Heart right ventricle (tissue), 12 donors: Measurements from ENCODE around the gene TMEM240. TPM values are rescaled to one million over a fixed set of nuclear protein-coding genes. Genes with fewer than 3 reads are reported as not detected.

Experiments
- polyA plus RNA-seq, 2 donors: library from polyadenylated mRNA; stranded (reverse); fragments of 200-250 nt; gene quantifications; one replicate each; pipeline ENCODE4 v1.2.3, GENCODE V29; 2013
- total RNA-seq, 10 donors: library from RNA; stranded (reverse); fragmentation: NEBNext Ultra II Directional in 3 of 10; extraction: Animal tissue kit (Norgen Biotek cat#: 25700) in 3 of 10; gene quantifications; one replicate each; pipeline versions ENCODE4 v1.2.1 to v1.2.4, GENCODE V29; 2021 to 2023
- donor health status: ischemic (EF 13 %, LVEDD 7.1; RV severe dilation, severe dysfunction).
- donor health status: healthy with polysubstance abuse.
- donor health status: DM: no; HTN: yes; CAD: no.
- donor health status: DM: no; HTN: no; CAD: no.
- donor health status: ischemic (EF 25% LVEDD 6.9; RV normal size, moderate dysfunction).
- donor health status: ischemic (EF 25% LVEDD 5.7; RV mildly dilated, moderate dysfunction).
- donor health status: healthy.
- donor health status: nonischemic (EF 11% LVEDD 7.7; RV severe dilation, severe dysfunction).
- donor health status: DM: yes; HTN: yes; CAD: no.
- donor health status: PGD.
- donor health status: ischemic (EF 29% LVEDD 5.4; RV normal size, mild dysfunction).
- donor health status: nonischemic (EF 23%, LVEDD 6.1; RV moderate dilation, normal function).

Gene TMEM240
- total and polyA plus RNA-seq, 12 donors = 3.2 to 12.1 (median 3.7) TPM

Other genes starting within 250 kb of the TMEM240 start
- gene ACAP3, start 232.7 kb downstream of the TMEM240 start, total RNA-seq = 10 to 100 TPM; 24.1 to 60.0 (median 30.4) TPM
- gene ACAP3, start 232.7 kb downstream of the TMEM240 start, polyA plus RNA-seq = 100 to 1,000 TPM in 1 of 2 donors, 10 to 100 TPM in 1; 22.2 to 152 TPM
- gene PUSL1, start 232.0 kb downstream of the TMEM240 start, total RNA-seq = 10 to 100 TPM in 3 of 10 donors, 1 to 10 TPM in 7; 5.6 to 11.9 (median 8.2) TPM
- 10 to 100 TPM; 16.0 to 17.8 TPM for gene PUSL1, start 232.0 kb downstream of the TMEM240 start, polyA plus RNA-seq
- 10 to 100 TPM; 44.7 to 91.7 (median 56.6) TPM for gene INTS11, start 216.0 kb downstream of the TMEM240 start, total RNA-seq
- 100 to 1,000 TPM in 1 of 2 donors, 10 to 100 TPM in 1; 92.6 to 269 TPM for gene INTS11, start 216.0 kb downstream of the TMEM240 start, polyA plus RNA-seq
- 100 to 1,000 TPM in 1 of 10 donors, 10 to 100 TPM in 9; 49.4 to 126 (median 65.4) TPM for gene CPTP, start 215.8 kb downstream of the TMEM240 start, total RNA-seq
- gene CPTP, start 215.8 kb downstream of the TMEM240 start, polyA plus RNA-seq = 100 to 1,000 TPM in 1 of 2 donors, 10 to 100 TPM in 1; 55.3 to 222 TPM
- gene TAS1R3, start 209.3 kb downstream of the TMEM240 start, total RNA-seq = under 1 TPM; 0.16 to 0.87 (median 0.35) TPM
- gene TAS1R3, start 209.3 kb downstream of the TMEM240 start, polyA plus RNA-seq = 1 to 10 TPM in 1 of 2 donors, under 1 TPM in 1; 0.39 to 3.1 TPM
- gene DVL1, start 191.2 kb downstream of the TMEM240 start, total RNA-seq = 100 to 1,000 TPM in 3 of 10 donors, 10 to 100 TPM in 7; 64.7 to 153 (median 78.0) TPM
- 100 to 1,000 TPM in 1 of 2 donors, 10 to 100 TPM in 1; 75.4 to 153 TPM for gene DVL1, start 191.2 kb downstream of the TMEM240 start, polyA plus RNA-seq
- gene MXRA8, start 182.1 kb downstream of the TMEM240 start, total RNA-seq = 10 to 100 TPM in 9 of 10 donors, 1 to 10 TPM in 1; 7.2 to 23.3 (median 14.6) TPM
- 10 to 100 TPM; 28.7 to 35.6 TPM for gene MXRA8, start 182.1 kb downstream of the TMEM240 start, polyA plus RNA-seq
- gene AURKAIP1, start 165.4 kb downstream of the TMEM240 start, total RNA-seq = 100 to 1,000 TPM; 176 to 251 (median 193) TPM
- 100 to 1,000 TPM; 376 to 528 TPM for gene AURKAIP1, start 165.4 kb downstream of the TMEM240 start, polyA plus RNA-seq
- 10 to 100 TPM; 38.5 to 77.5 (median 47.7) TPM for gene CCNL2, start 141.3 kb downstream of the TMEM240 start, total RNA-seq
- gene CCNL2, start 141.3 kb downstream of the TMEM240 start, polyA plus RNA-seq = 100 to 1,000 TPM in 1 of 2 donors, 10 to 100 TPM in 1; 57.3 to 243 TPM
- gene MRPL20, start 133.3 kb downstream of the TMEM240 start, total RNA-seq = 100 to 1,000 TPM; 116 to 162 (median 132) TPM
- 100 to 1,000 TPM; 124 to 224 TPM for gene MRPL20, start 133.3 kb downstream of the TMEM240 start, polyA plus RNA-seq
- gene ANKRD65, start 119.3 kb downstream of the TMEM240 start, total RNA-seq = 1 to 10 TPM in 7 of 10 donors, under 1 TPM in 3; 0.37 to 2.5 (median 1.8) TPM
- gene ANKRD65, start 119.3 kb downstream of the TMEM240 start, polyA plus RNA-seq = 1 to 10 TPM; 1.2 to 3.1 TPM
- gene VWA1, start 104.9 kb downstream of the TMEM240 start, total RNA-seq = 10 to 100 TPM; 10.8 to 52.8 (median 14.1) TPM
- 10 to 100 TPM; 13.9 to 27.5 TPM for gene VWA1, start 104.9 kb downstream of the TMEM240 start, polyA plus RNA-seq
- 1 to 10 TPM in 5 of 10 donors, under 1 TPM in 5; 0.11 to 2.2 (median 1.2) TPM for gene ATAD3C, start 90.9 kb downstream of the TMEM240 start, total RNA-seq
- gene ATAD3C, start 90.9 kb downstream of the TMEM240 start, polyA plus RNA-seq = under 1 TPM; 0.49 to 0.66 TPM
- 1 to 10 TPM; 5.3 to 9.9 (median 6.6) TPM for gene ATAD3B, start 68.9 kb downstream of the TMEM240 start, total RNA-seq
- 10 to 100 TPM; 12.5 to 33.3 TPM for gene ATAD3B, start 68.9 kb downstream of the TMEM240 start, polyA plus RNA-seq
- 10 to 100 TPM; 13.2 to 27.9 (median 15.6) TPM for gene ATAD3A, start 28.5 kb downstream of the TMEM240 start, total RNA-seq
- 10 to 100 TPM; 24.7 to 39.4 TPM for gene ATAD3A, start 28.5 kb downstream of the TMEM240 start, polyA plus RNA-seq
- gene SSU72, start 34.2 kb upstream of the TMEM240 start, total RNA-seq = 100 to 1,000 TPM in 4 of 10 donors, 10 to 100 TPM in 6; 73.8 to 138 (median 77.9) TPM
- 100 to 1,000 TPM in 1 of 2 donors, 10 to 100 TPM in 1; 96.3 to 122 TPM for gene SSU72, start 34.2 kb upstream of the TMEM240 start, polyA plus RNA-seq
- gene FNDC10, start 59.5 kb upstream of the TMEM240 start, total RNA-seq = 1 to 10 TPM in 8 of 10 donors, under 1 TPM in 2; 0.66 to 5.9 (median 2.3) TPM
- gene FNDC10, start 59.5 kb upstream of the TMEM240 start, polyA plus RNA-seq = 1 to 10 TPM; 1.1 to 3.8 TPM
- 100 to 1,000 TPM in 1 of 10 donors, 10 to 100 TPM in 9; 53.6 to 110 (median 74.7) TPM for gene MIB2, start 74.9 kb upstream of the TMEM240 start, total RNA-seq
- gene MIB2, start 74.9 kb upstream of the TMEM240 start, polyA plus RNA-seq = 100 to 1,000 TPM in 1 of 2 donors, 10 to 100 TPM in 1; 56.0 to 248 TPM
- 10 to 100 TPM; 21.5 to 87.0 (median 63.1) TPM for gene MMP23B, start 91.5 kb upstream of the TMEM240 start, total RNA-seq
- gene MMP23B, start 91.5 kb upstream of the TMEM240 start, polyA plus RNA-seq = 100 to 1,000 TPM in 1 of 2 donors, 10 to 100 TPM in 1; 14.2 to 113 TPM
- 10 to 100 TPM; 20.9 to 30.4 (median 23.8) TPM for gene CDK11B, start 118.4 kb upstream of the TMEM240 start, total RNA-seq
- 10 to 100 TPM; 31.4 to 34.1 TPM for gene CDK11B, start 118.4 kb upstream of the TMEM240 start, polyA plus RNA-seq
- gene SLC35E2B, start 152.2 kb upstream of the TMEM240 start, total RNA-seq = 10 to 100 TPM; 12.3 to 30.7 (median 17.0) TPM
- 10 to 100 TPM in 1 of 2 donors, 1 to 10 TPM in 1; 8.4 to 21.1 TPM for gene SLC35E2B, start 152.2 kb upstream of the TMEM240 start, polyA plus RNA-seq
- 10 to 100 TPM; 11.6 to 26.3 (median 15.3) TPM for gene CDK11A, start 183.7 kb upstream of the TMEM240 start, total RNA-seq
- 10 to 100 TPM; 13.0 to 88.3 TPM for gene CDK11A, start 183.7 kb upstream of the TMEM240 start, polyA plus RNA-seq
- 10 to 100 TPM; 15.2 to 40.2 (median 21.9) TPM for gene NADK, start 237.8 kb upstream of the TMEM240 start, total RNA-seq
- 10 to 100 TPM; 26.2 to 37.5 TPM for gene NADK, start 237.8 kb upstream of the TMEM240 start, polyA plus RNA-seq